ENCODE results near the gene DNAJC27.
A peak's percentile ranks its signal among the peaks of the same experiment; 100 is the strongest.

Gene DNAJC27

GRCh38 chr2:24925815-24926214 is 45.9 kb downstream of the DNAJC27 start:
- DNase-seq: no peak

- no peak for DNase-seq
Observed at GRCh38 chr2:24924732-24925131, 47.0 kb downstream of the DNAJC27 start.

- DNase-seq: no peak
Observed at GRCh38 chr2:24924266-24924665, 47.5 kb downstream of the DNAJC27 start.

GRCh38 chr2:24923106-24923505 is 48.6 kb downstream of the DNAJC27 start:
- DNase-seq: no peak

GRCh38 chr2:24922556-24922955 is 49.2 kb downstream of the DNAJC27 start:
- DNase-seq: no peak

GRCh38 chr2:24920809-24921441 is 50.8 kb downstream of the DNAJC27 start:
- DNase-seq: no peak

- DNase-seq: peak; percentile 56 to 83 (median 72)
Observed at GRCh38 chr2:24920098-24920808, 51.5 kb downstream of the DNAJC27 start, which contains the start of gene ADCY3. Gene ADCY3, minus strand, starts transcription at chr2:24920237. Its CDS starts 1,250 bp downstream, at chr2:24918987.

GRCh38 chr2:24919506-24920097 is 52.2 kb downstream of the DNAJC27 start:
- DNase-seq: peak; percentile 36 to 76 (median 65)

GRCh38 chr2:24919037-24919505 is 52.7 kb downstream of the DNAJC27 start:
- DNase-seq: peak in 2 of 3 donors; percentile 57 to 58

GRCh38 chr2:24918326-24919036 is 53.3 kb downstream of the DNAJC27 start:
- DNase-seq: no peak

- DNase-seq: no peak
Observed at GRCh38 chr2:24917731-24918325, 53.9 kb downstream of the DNAJC27 start.

- peak; percentile 48 to 60 (median 52) for DNase-seq
Observed at GRCh38 chr2:24917086-24917485, 54.7 kb downstream of the DNAJC27 start.

- DNase-seq: no peak
Observed at GRCh38 chr2:24915796-24916195, 56.0 kb downstream of the DNAJC27 start.

- no peak for DNase-seq
Observed at GRCh38 chr2:24915175-24915574, 56.6 kb downstream of the DNAJC27 start.

- DNase-seq: no peak
Observed at GRCh38 chr2:24914713-24915112, 57.0 kb downstream of the DNAJC27 start.

GRCh38 chr2:24913911-24914310 is 57.8 kb downstream of the DNAJC27 start:
- DNase-seq: no peak

- DNase-seq: no peak
Observed at GRCh38 chr2:24912986-24913385, 58.8 kb downstream of the DNAJC27 start.

- DNase-seq: no peak
Observed at GRCh38 chr2:24912523-24912922, 59.2 kb downstream of the DNAJC27 start.

GRCh38 chr2:24910245-24910644 is 61.5 kb downstream of the DNAJC27 start:
- no peak for DNase-seq

GRCh38 chr2:24909555-24910177 is 62.1 kb downstream of the DNAJC27 start:
- DNase-seq: no peak

GRCh38 chr2:24908461-24908901 is 63.3 kb downstream of the DNAJC27 start:
- DNase-seq: no peak

- DNase-seq: peak; percentile 58 to 75 (median 69)
Observed at GRCh38 chr2:24907116-24907515, 64.6 kb downstream of the DNAJC27 start.

Data from suppressor macrophage treated with lipopolysaccharide for 1 hour (primary cell).